HL-60 (cell line): ENCODE data around the gene TIGD1.

Experiments used
- CTCF ChIP-seq: IDR thresholded peaks from one replicate; pipeline ENCODE4 v1.5.1; 2011; ENCODE audit warnings: low read length, control low read depth, inconsistent platforms; ENCODE audit not compliant: insufficient read depth
- GABPA ChIP-seq: IDR thresholded peaks from 2 replicates; pipeline ENCODE4 v1.6.1; 2012; ENCODE audit warnings: low read depth
- REST ChIP-seq: IDR thresholded peaks from 2 replicates; pipeline ENCODE4 v1.6.1; 2012; ENCODE audit warnings: low read depth; ENCODE audit not compliant: insufficient replicate concordance

- TF ChIP-seq REST (no peak), CTCF (no peak), GABPA (no peak)
Observed at GRCh38 chr2:232523402-232523681, 27.0 kb downstream of the TIGD1 start.
